Activated CD8-positive, alpha-beta memory T cell treated with anti-CD3 and anti-CD28 coated beads, Interleukin-2, amount 10 ng/mL, durations not matched to agents 7 days and 5 days (primary cell): ENCODE results near the gene RPL18A. TPM values are rescaled to one million over a fixed set of nuclear protein-coding genes. Genes with fewer than 3 reads are reported as not detected.
"Not testable (repeated sequence)": the region's sequence is repeated elsewhere in the genome, so short reads cannot be mapped to it uniquely, and the experiment has no call there.

ENCODE experiments used
- ATAC-seq: fragments of 150-1000 bp; cut with Tn5 transposase; one replicate; pipeline ENCODE4 v1.10.0; 2021; ENCODE audit warnings: moderate library complexity
- CTCF ChIA-PET: fragments of 350-600 bp; sonication (Branson Sonifier 250); formaldehyde crosslinking; loops from one replicate; lab custom pipeline; 2021; ENCODE audit warnings: antibody characterized with exemption; lab: Charles Lee
- DNase-seq: peaks from one replicate; pipeline ENCODE4 v3.0.0-alpha.2; 2020
- H3K27ac Mint-ChIP-seq: one replicate; pipeline ENCODE4 v1.8.0; 2021; ENCODE audit warnings: mild to moderate bottlenecking, mixed read lengths
- H3K27me3 Mint-ChIP-seq: one replicate; pipeline ENCODE4 v1.8.0; 2021; ENCODE audit warnings: mixed read lengths
- H3K36me3 Mint-ChIP-seq: one replicate; pipeline ENCODE4 v1.8.0; 2021; ENCODE audit warnings: mild to moderate bottlenecking, mixed read lengths
- H3K4me1 Mint-ChIP-seq: one replicate; pipeline ENCODE4 v1.8.0; 2021; ENCODE audit warnings: mixed read lengths
- H3K4me3 Mint-ChIP-seq: one replicate; pipeline ENCODE4 v1.8.0; 2021; ENCODE audit warnings: mild to moderate bottlenecking, moderate library complexity, mixed read lengths
- H3K9me3 Mint-ChIP-seq: one replicate; pipeline ENCODE4 v1.8.0; 2022; ENCODE audit warnings: low read depth, mixed read lengths
- total RNA-seq, 2 experiments: library from RNA; stranded (reverse); gene quantifications; one replicate each; pipeline ENCODE4 v1.2.3, GENCODE V29; 2021

The RPL18A gene
- total RNA-seq, 2 experiments from 2014 or later, result 1,945 to 2,182 TPM

GRCh38 chr19:17877696-17878095 lies 18.0 kb downstream of the RPL18A start:
- H3K4me1 Mint-ChIP-seq, result peaks cover 12% of the 10 kb centered on the region
- ATAC-seq, result no peak
- H3K9me3 Mint-ChIP-seq, result no peaks in the 10 kb centered on the region

GRCh38 chr19:17879466-17879865 lies 19.8 kb downstream of the RPL18A start:
- ATAC-seq (no peak), DNase-seq (no peak)
- H3K36me3 Mint-ChIP-seq, result no peaks in the 10 kb centered on the region
- peaks cover 2% of the 10 kb centered on the region for H3K4me1 Mint-ChIP-seq
- no peaks in the 10 kb centered on the region for H3K9me3 Mint-ChIP-seq
- peaks cover 4% of the 10 kb centered on the region for H3K27me3 Mint-ChIP-seq
- H3K27ac Mint-ChIP-seq, result no peak overlapping the region
- CTCF ChIA-PET, result interaction anchor here (1.5 kb wide), 1 partner anchor 59 kb away, joined by 4 read pairs; no protein-coding TSS in a partner anchor
- H3K4me3 Mint-ChIP-seq, result no peak overlapping the region

More at GRCh38 chr19:17877696-17878095, 18.0 kb downstream of the RPL18A start:
- H3K36me3 Mint-ChIP-seq, result no peaks in the 10 kb centered on the region
- H3K4me3 Mint-ChIP-seq, result no peak overlapping the region
- peaks cover 4% of the 10 kb centered on the region for H3K27me3 Mint-ChIP-seq
- H3K27ac Mint-ChIP-seq, result no peak overlapping the region
- CTCF ChIA-PET, result interaction anchor here (3.3 kb wide), 1 partner anchor 18 kb away, joined by 12 read pairs; the partner anchor contains the start of gene RPL18A
- no peak for DNase-seq

- CTCF ChIA-PET, result no interaction called here
- Mint-ChIP-seq H3K27ac (no peak overlapping the region), H3K4me3 (no peak overlapping the region), H3K9me3 (no peaks in the 10 kb centered on the region), H3K4me1 (no peaks in the 10 kb centered on the region), H3K27me3 (peaks cover 2% of the 10 kb centered on the region), H3K36me3 (no peaks in the 10 kb centered on the region)
- ATAC-seq (no peak), DNase-seq (no peak)
Observed at GRCh38 chr19:17881701-17882100, 22.0 kb downstream of the RPL18A start.

- CTCF ChIA-PET, result no interaction called here
- no peak for DNase-seq
- H3K9me3 Mint-ChIP-seq, result no peaks in the 10 kb centered on the region
Observed at GRCh38 chr19:17883627-17884410, 24.1 kb downstream of the RPL18A start.

GRCh38 chr19:17886515-17886914 lies 26.8 kb downstream of the RPL18A start:
- no peaks in the 10 kb centered on the region for H3K4me1 Mint-ChIP-seq
- H3K27me3 Mint-ChIP-seq, result no peaks in the 10 kb centered on the region
- no peaks in the 10 kb centered on the region for H3K36me3 Mint-ChIP-seq
- CTCF ChIA-PET, result no interaction called here
- no peak overlapping the region for H3K27ac Mint-ChIP-seq
- H3K4me3 Mint-ChIP-seq, result no peak overlapping the region
- DNase-seq (no peak), ATAC-seq (no peak)
- no peaks in the 10 kb centered on the region for H3K9me3 Mint-ChIP-seq

More at GRCh38 chr19:17883627-17884410, 24.1 kb downstream of the RPL18A start:
- no peak for ATAC-seq
- no peaks in the 10 kb centered on the region for H3K36me3 Mint-ChIP-seq
- no peaks in the 10 kb centered on the region for H3K4me1 Mint-ChIP-seq
- H3K4me3 Mint-ChIP-seq, result no peak overlapping the region
- peaks cover 2% of the 10 kb centered on the region for H3K27me3 Mint-ChIP-seq
- H3K27ac Mint-ChIP-seq, result no peak overlapping the region

GRCh38 chr19:17887221-17887620 lies 27.5 kb downstream of the RPL18A start:
- not testable (repeated sequence) for DNase-seq, H3K4me3 Mint-ChIP-seq, H3K9me3 Mint-ChIP-seq, H3K27ac Mint-ChIP-seq, H3K27me3 Mint-ChIP-seq, H3K36me3 Mint-ChIP-seq, ATAC-seq, H3K4me1 Mint-ChIP-seq
- CTCF ChIA-PET, result interaction anchor here (0.7 kb wide), 1 partner anchor 46 kb away, joined by 5 read pairs; no protein-coding TSS in a partner anchor

GRCh38 chr19:17888260-17888659 lies 28.6 kb downstream of the RPL18A start:
- no peaks in the 10 kb centered on the region for H3K36me3 Mint-ChIP-seq
- no peaks in the 10 kb centered on the region for H3K9me3 Mint-ChIP-seq
- CTCF ChIA-PET, result no interaction called here
- H3K27ac Mint-ChIP-seq, result no peak overlapping the region
- no peaks in the 10 kb centered on the region for H3K27me3 Mint-ChIP-seq
- DNase-seq, result no peak
- no peak overlapping the region for H3K4me3 Mint-ChIP-seq
- ATAC-seq, result no peak
- no peaks in the 10 kb centered on the region for H3K4me1 Mint-ChIP-seq

- Mint-ChIP-seq H3K4me1 (no peaks in the 10 kb centered on the region), H3K9me3 (no peaks in the 10 kb centered on the region), H3K4me3 (no peak overlapping the region), H3K27me3 (no peaks in the 10 kb centered on the region), H3K27ac (no peak overlapping the region), H3K36me3 (no peaks in the 10 kb centered on the region)
- CTCF ChIA-PET, result no interaction called here
- ATAC-seq (no peak), DNase-seq (no peak)
Observed at GRCh38 chr19:17889609-17890214, 30.0 kb downstream of the RPL18A start.

- Mint-ChIP-seq H3K9me3 (no peaks in the 10 kb centered on the region), H3K27me3 (peaks cover 6% of the 10 kb centered on the region), H3K4me1 (no peaks in the 10 kb centered on the region), H3K27ac (no peak overlapping the region), H3K36me3 (no peaks in the 10 kb centered on the region), H3K4me3 (no peak overlapping the region)
- DNase-seq (no peak), ATAC-seq (no peak)
- CTCF ChIA-PET, result no interaction called here
Observed at GRCh38 chr19:17893766-17894165, 34.1 kb downstream of the RPL18A start.

GRCh38 chr19:17902701-17903100 lies 43.0 kb downstream of the RPL18A start:
- Mint-ChIP-seq H3K36me3 (no peaks in the 10 kb centered on the region), H3K27ac (no peak overlapping the region), H3K4me1 (peaks cover 4% of the 10 kb centered on the region), H3K9me3 (no peaks in the 10 kb centered on the region), H3K27me3 (peaks cover 35% of the 10 kb centered on the region), H3K4me3 (no peak overlapping the region)
- no peak for DNase-seq
- no peak for ATAC-seq
- CTCF ChIA-PET, result no interaction called here

GRCh38 chr19:17908244-17908643 lies 48.5 kb downstream of the RPL18A start:
- CTCF ChIA-PET, result no interaction called here
- Mint-ChIP-seq H3K4me1 (no peaks in the 10 kb centered on the region), H3K36me3 (peaks cover 4% of the 10 kb centered on the region), H3K27me3 (no peaks in the 10 kb centered on the region), H3K27ac (no peak overlapping the region), H3K9me3 (peaks cover 4% of the 10 kb centered on the region), H3K4me3 (no peak overlapping the region)
- DNase-seq (no peak), ATAC-seq (no peak)

- peaks cover 7% of the 10 kb centered on the region for H3K36me3 Mint-ChIP-seq
- ATAC-seq (no peak), DNase-seq (no peak)
- H3K4me3 Mint-ChIP-seq, result no peak overlapping the region
- CTCF ChIA-PET, result interaction anchor here (0.6 kb wide), 1 partner anchor 23 kb away, joined by 3 read pairs; the partner anchor contains the start of gene CCDC124
- H3K27ac Mint-ChIP-seq, result no peak overlapping the region
- no peaks in the 10 kb centered on the region for H3K4me1 Mint-ChIP-seq
- peaks cover 7% of the 10 kb centered on the region for H3K9me3 Mint-ChIP-seq
- no peaks in the 10 kb centered on the region for H3K27me3 Mint-ChIP-seq
Observed at GRCh38 chr19:17909003-17909732, 49.5 kb downstream of the RPL18A start.

GRCh38 chr19:17910791-17911360 lies 51.2 kb downstream of the RPL18A start:
- no peak for ATAC-seq
- no peaks in the 10 kb centered on the region for H3K4me1 Mint-ChIP-seq
- H3K4me3 Mint-ChIP-seq, result no peak overlapping the region
- H3K36me3 Mint-ChIP-seq, result peaks cover 7% of the 10 kb centered on the region
- no peak for DNase-seq
- H3K27me3 Mint-ChIP-seq, result no peaks in the 10 kb centered on the region
- no peak overlapping the region for H3K27ac Mint-ChIP-seq
- CTCF ChIA-PET, result no interaction called here
- H3K9me3 Mint-ChIP-seq, result peaks cover 7% of the 10 kb centered on the region
